ENCODE data around the gene COL6A3. TPM values are rescaled to one million over a fixed set of nuclear protein-coding genes. Genes with fewer than 3 reads are reported as not detected.

Gene COL6A3
- total RNA-seq, 3 donors from 2014 or later: 20.9 to 235 (median 194) TPM

DNA sequence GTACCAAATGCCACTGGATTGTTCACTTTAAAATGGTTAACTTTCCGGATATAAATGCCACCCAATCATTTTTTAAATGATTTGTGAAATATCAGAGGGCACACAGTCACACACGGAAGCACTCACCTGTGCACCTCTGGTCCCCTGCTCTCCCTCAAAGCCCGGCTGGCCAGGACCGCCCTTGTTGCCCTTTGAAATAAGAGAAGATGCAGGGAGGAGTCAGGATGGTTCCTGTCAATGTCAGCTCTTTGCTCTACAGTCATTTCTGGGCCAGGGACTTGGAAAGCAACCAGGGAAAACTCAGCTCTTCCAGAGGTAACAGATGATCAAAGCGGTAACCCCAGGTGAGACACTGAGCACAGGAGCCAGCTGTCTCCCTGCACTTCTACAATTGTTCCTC lies 60.7 kb downstream of the COL6A3 start:
- DNase-seq: no peak
- H3K9me3 ChIP-seq: no peaks in the 10 kb centered on the region
- no peak overlapping the region for H3K4me3 ChIP-seq
- no peaks in the 10 kb centered on the region for H3K36me3 ChIP-seq (ENCODE audit: low read depth)
- intact Hi-C loops (cut with DNase I, micrococcal nuclease): no loop called here
- TF ChIP-seq, protein P1, sequence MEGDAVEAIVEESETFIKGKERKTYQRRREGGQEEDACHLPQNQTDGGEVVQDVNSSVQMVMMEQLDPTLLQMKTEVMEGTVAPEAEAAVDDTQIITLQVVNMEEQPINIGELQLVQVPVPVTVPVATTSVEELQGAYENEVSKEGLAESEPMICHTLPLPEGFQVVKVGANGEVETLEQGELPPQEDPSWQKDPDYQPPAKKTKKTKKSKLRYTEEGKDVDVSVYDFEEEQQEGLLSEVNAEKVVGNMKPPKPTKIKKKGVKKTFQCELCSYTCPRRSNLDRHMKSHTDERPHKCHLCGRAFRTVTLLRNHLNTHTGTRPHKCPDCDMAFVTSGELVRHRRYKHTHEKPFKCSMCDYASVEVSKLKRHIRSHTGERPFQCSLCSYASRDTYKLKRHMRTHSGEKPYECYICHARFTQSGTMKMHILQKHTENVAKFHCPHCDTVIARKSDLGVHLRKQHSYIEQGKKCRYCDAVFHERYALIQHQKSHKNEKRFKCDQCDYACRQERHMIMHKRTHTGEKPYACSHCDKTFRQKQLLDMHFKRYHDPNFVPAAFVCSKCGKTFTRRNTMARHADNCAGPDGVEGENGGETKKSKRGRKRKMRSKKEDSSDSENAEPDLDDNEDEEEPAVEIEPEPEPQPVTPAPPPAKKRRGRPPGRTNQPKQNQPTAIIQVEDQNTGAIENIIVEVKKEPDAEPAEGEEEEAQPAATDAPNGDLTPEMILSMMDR (IDR thresholded peaks at IDR 0.05): no peak
- no peaks in the 10 kb centered on the region for H3K4me1 ChIP-seq (ENCODE audit: low read depth)
- no peak for ATAC-seq

DNA sequence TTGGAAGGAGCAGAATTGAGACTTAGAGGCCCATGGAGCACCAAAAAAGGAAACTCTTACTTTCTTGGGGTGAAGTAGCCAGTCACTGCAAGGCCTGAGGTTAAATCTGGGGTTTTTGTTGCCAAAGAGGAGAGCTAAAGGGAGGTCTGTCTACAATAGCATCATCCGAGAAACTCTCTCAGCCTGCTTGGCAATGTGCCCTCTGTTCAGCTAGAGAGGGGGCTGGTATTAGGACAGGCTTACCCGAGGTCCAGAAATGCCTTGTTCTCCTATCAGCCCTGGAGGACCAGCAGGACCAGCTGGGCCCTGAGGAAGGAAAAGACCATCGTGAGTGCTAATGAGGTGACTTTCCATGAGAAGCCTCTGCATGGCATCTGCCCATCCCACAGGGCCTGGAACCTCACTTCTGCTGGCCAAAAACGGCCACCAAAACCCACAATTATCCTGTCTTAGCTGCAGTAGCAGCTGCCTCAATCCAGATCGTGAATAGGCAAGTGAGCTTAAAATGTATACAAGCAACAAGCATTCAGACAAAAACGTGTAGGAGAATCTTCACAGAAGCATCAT lies 61.6 kb downstream of the COL6A3 start:
- no peaks in the 10 kb centered on the region for H3K4me1 ChIP-seq (ENCODE audit: low read depth)
- TF ChIP-seq, protein P1 (IDR thresholded peaks at IDR 0.05): no peak
- intact Hi-C loops (cut with DNase I, micrococcal nuclease): no loop called here
- no peaks in the 10 kb centered on the region for H3K36me3 ChIP-seq (ENCODE audit: low read depth)
- DNase-seq: no peak
- ATAC-seq: no peak
- H3K4me3 ChIP-seq: no peak overlapping the region
- no peaks in the 10 kb centered on the region for H3K9me3 ChIP-seq

DNA sequence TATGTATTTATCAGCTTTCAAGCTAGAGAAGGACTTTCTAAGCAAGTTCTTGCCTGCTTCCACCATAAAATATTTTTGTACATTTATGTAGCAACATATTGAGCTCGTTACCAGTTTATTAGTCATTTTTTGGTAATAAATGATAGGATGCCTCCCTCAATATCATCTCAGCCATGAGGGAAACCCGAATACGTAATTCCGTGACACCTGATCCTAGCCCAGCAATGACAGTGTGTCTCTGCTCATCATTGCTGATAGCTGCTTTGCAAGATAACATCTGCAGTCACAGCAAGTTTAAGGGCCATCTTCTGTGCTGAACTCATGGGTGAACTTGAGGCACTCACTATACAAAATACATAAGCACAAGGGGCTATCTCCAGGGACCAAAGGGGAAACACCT lies 62.2 kb downstream of the COL6A3 start:
- Histone ChIP-seq H3K4me3 (no peak overlapping the region), H3K9me3 (no peaks in the 10 kb centered on the region), H3K36me3 (ENCODE audit: low read depth) (no peaks in the 10 kb centered on the region), H3K4me1 (ENCODE audit: low read depth) (no peaks in the 10 kb centered on the region)
- ATAC-seq (no peak), DNase-seq (no peak)
- TF ChIP-seq, protein P1 (IDR thresholded peaks at IDR 0.05): no peak
- intact Hi-C loops (cut with DNase I, micrococcal nuclease): no loop called here

DNA sequence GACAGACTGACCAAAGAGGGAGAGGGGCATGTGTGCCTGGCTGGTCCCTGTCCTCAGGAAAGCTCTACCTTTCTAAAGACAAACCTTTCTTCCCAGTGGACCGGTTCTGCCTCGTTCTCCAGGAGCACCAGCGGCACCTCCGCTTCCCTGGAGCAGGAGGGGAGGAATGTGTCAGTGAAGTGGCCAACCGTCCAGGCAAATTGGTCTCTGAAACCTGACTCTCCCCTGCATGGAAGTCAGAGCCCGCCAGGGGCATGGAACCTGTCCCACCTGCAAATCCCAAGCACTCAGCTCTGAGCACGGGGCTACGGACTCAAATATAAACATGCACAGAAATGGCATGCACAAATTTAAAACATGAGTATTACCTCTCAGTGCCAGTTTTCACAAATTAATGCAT lies 62.9 kb downstream of the COL6A3 start:
- ATAC-seq (no peak), DNase-seq (no peak)
- Histone ChIP-seq H3K4me1 (ENCODE audit: low read depth) (no peaks in the 10 kb centered on the region), H3K36me3 (ENCODE audit: low read depth) (no peaks in the 10 kb centered on the region), H3K9me3 (no peaks in the 10 kb centered on the region), H3K4me3 (no peak overlapping the region)
- TF ChIP-seq, protein P1 (IDR thresholded peaks at IDR 0.05): no peak
- intact Hi-C loops (cut with DNase I, micrococcal nuclease): no loop called here

DNA sequence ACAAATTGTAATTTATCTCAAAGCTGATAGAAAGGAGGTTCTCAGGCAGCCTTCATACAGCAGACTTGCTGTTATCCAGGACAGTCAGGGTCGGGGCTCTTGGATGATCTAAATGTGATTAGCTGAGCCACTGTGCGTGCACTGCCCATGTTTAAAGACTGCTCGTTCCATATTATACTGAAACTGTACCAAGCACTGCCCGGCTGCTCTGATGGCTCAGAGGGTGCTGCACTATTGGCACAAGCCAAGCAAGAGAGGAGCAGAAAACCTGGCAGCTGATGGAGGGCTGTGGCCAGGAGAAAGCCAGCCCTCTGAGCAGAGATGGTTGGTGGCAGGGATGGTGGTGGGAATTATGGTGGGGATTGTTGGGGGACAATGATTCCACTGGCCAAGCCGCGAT lies 63.4 kb downstream of the COL6A3 start:
- ATAC-seq (no peak), DNase-seq (no peak)
- Histone ChIP-seq H3K9me3 (no peaks in the 10 kb centered on the region), H3K4me3 (no peak overlapping the region), H3K36me3 (ENCODE audit: low read depth) (no peaks in the 10 kb centered on the region), H3K4me1 (ENCODE audit: low read depth) (no peaks in the 10 kb centered on the region)
- TF ChIP-seq, protein P1 (IDR thresholded peaks at IDR 0.05): no peak
- intact Hi-C loops (cut with DNase I, micrococcal nuclease): no loop called here

DNA sequence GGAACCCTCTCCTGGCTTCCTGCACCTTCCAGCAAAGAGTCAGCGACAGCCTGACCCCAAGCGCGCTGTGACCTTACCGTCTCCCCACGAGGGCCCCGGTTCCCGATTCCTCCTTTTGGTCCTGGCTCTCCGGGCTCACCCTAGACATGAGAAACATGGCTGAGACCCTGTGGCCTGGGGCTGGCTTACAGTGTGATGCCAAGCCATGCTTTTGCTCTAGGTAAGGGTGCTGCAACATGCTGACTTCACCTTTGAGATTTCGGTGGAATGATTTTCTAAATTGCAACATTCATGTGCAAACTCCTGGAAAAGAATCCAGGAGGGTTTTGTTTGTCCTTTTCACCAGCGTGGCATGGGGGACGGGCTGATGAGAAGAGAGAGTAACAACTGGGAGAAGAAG lies 63.9 kb downstream of the COL6A3 start:
- Histone ChIP-seq H3K9me3 (no peaks in the 10 kb centered on the region), H3K4me3 (no peak overlapping the region), H3K4me1 (ENCODE audit: low read depth) (no peaks in the 10 kb centered on the region), H3K36me3 (ENCODE audit: low read depth) (no peaks in the 10 kb centered on the region)
- DNase-seq (no peak), ATAC-seq (no peak)
- TF ChIP-seq, protein P1 (IDR thresholded peaks at IDR 0.05): no peak
- intact Hi-C loops (cut with DNase I, micrococcal nuclease): no loop called here
